WTC11 (cell line): ENCODE data around the gene NCKAP5. TPM values are rescaled to one million over a fixed set of nuclear protein-coding genes. Genes with fewer than 3 reads are reported as not detected.

Source experiments
- ATAC-seq: fragments of 200-7000 bp; cut with Tn5 transposase; 2 replicates; pipeline ENCODE4 v1.10.0; 2021; ENCODE audit warnings: mild to moderate bottlenecking, moderate library complexity
- CTCF ChIA-PET: fragments of 300-600 bp; sonication (Branson Sonifier 250); formaldehyde crosslinking; loops from one replicate; lab custom pipeline; 2021; ENCODE audit warnings: antibody characterized with exemption; lab: Charles Lee
- POLR2A ChIA-PET: fragments of 350-600 bp; sonication (Branson Sonifier 250); formaldehyde crosslinking; loops from one replicate; lab custom pipeline; 2021; ENCODE audit warnings: antibody characterized with exemption; lab: Charles Lee
- DNase-seq: peaks from one replicate; pipeline ENCODE4 v3.0.0; 2021; ENCODE audit warnings: low spot score
- H3K27ac Mint-ChIP-seq: 2 replicates; pipeline ENCODE4 v1.8.0; 2021; ENCODE audit warnings: mixed read lengths
- H3K27me3 Mint-ChIP-seq: 2 replicates; pipeline ENCODE4 v1.8.0; 2021; ENCODE audit warnings: low read depth, mild to moderate bottlenecking, moderate library complexity, mixed read lengths
- H3K36me3 Mint-ChIP-seq: 2 replicates; pipeline ENCODE4 v1.8.0; 2021; ENCODE audit warnings: mixed read lengths
- H3K4me1 Mint-ChIP-seq: 2 replicates; pipeline ENCODE4 v1.8.0; 2022; ENCODE audit warnings: mixed read lengths
- H3K4me3 Mint-ChIP-seq: 2 replicates; pipeline ENCODE4 v1.8.0; 2021; ENCODE audit warnings: mild to moderate bottlenecking, moderate library complexity, mixed read lengths
- H3K9me3 Mint-ChIP-seq: 2 replicates; pipeline ENCODE4 v1.8.0; 2021; ENCODE audit warnings: mixed read lengths
- ATF2 ChIP-seq: sonication (generic); formaldehyde crosslinking; IDR thresholded peaks from 2 replicates; pipeline ENCODE4 v1.8.1; 2022; ENCODE audit warnings: low read depth, missing genetic modification reagents, borderline replicate concordance
- CREB1 ChIP-seq: sonication (generic); formaldehyde crosslinking; IDR thresholded peaks from 2 replicates; pipeline ENCODE4 v1.8.0; 2023; ENCODE audit warnings: mild to moderate bottlenecking, missing genetic modification reagents
- EMX1 ChIP-seq: fragments of 250-450 bp; sonication (Bioruptor Pico); IDR thresholded peaks from 2 replicates; pipeline ENCODE4 v1.8.0; 2021; ENCODE audit warnings: mild to moderate bottlenecking
- ESRRA ChIP-seq: sonication (generic); formaldehyde crosslinking; IDR thresholded peaks from 2 replicates; pipeline ENCODE4 v1.8.1; 2022; ENCODE audit warnings: mild to moderate bottlenecking, missing genetic modification reagents, borderline replicate concordance
- FOXP4 ChIP-seq: sonication (generic); formaldehyde crosslinking; IDR thresholded peaks from 2 replicates; pipeline ENCODE4 v1.8.0; 2022; ENCODE audit warnings: mild to moderate bottlenecking, missing genetic modification reagents
- IRF1 ChIP-seq: sonication (generic); formaldehyde crosslinking; IDR thresholded peaks from 2 replicates; pipeline ENCODE4 v1.8.0; 2023; ENCODE audit warnings: missing genetic modification reagents
- IRF2 ChIP-seq: sonication (generic); formaldehyde crosslinking; IDR thresholded peaks from 2 replicates; pipeline ENCODE4 v1.8.0; 2022; ENCODE audit warnings: low read depth, missing genetic modification reagents, borderline replicate concordance
- MXD4 ChIP-seq: fragments of 250-450 bp; sonication (Bioruptor Pico); IDR thresholded peaks from 2 replicates; pipeline ENCODE4 v1.8.0; 2021; ENCODE audit warnings: mild to moderate bottlenecking, moderate library complexity, borderline replicate concordance
- ZBTB43 ChIP-seq: sonication (generic); formaldehyde crosslinking; IDR thresholded peaks from 2 replicates; pipeline ENCODE4 v1.8.1; 2023; ENCODE audit warnings: mild to moderate bottlenecking, missing genetic modification reagents
- ZNF396 ChIP-seq: fragments of 250-450 bp; sonication (Bioruptor Pico); IDR thresholded peaks from 2 replicates; pipeline ENCODE4 v1.8.0; 2021; ENCODE audit warnings: mild to moderate bottlenecking, moderate library complexity, borderline replicate concordance
- ZNF512 ChIP-seq: sonication (generic); formaldehyde crosslinking; IDR thresholded peaks from 2 replicates; pipeline ENCODE4 v1.8.1; 2022; ENCODE audit warnings: missing genetic modification reagents, borderline replicate concordance
- ZNF532 ChIP-seq: fragments of 250-450 bp; sonication (Bioruptor Pico); IDR thresholded peaks from 2 replicates; pipeline ENCODE4 v1.9.0; 2021; ENCODE audit warnings: mild to moderate bottlenecking, borderline replicate concordance
- total RNA-seq: library from RNA; stranded (reverse); gene quantifications from 3 replicates; pipeline ENCODE4 v1.2.3, GENCODE V29; 2021

NCKAP5 gene
- total RNA-seq, 1 experiment from 2014 or later, result 0.55 TPM

- no peak for TF ChIP-seq ZNF532
- TF ChIP-seq ATF2 (CRISPR knock-in tag), result no peak
- TF ChIP-seq ZNF396, result no peak
- no peak for TF ChIP-seq ZBTB43 (CRISPR knock-in tag)
- TF ChIP-seq FOXP4, result no peak
- TF ChIP-seq IRF1 (CRISPR knock-in tag), result no peak
- no peak for TF ChIP-seq CREB1 (CRISPR knock-in tag)
- TF ChIP-seq EMX1 (CRISPR knock-in tag), result no peak
- TF ChIP-seq, all 79 proteins: peak for 0
These were observed 271.9 kb downstream of the NCKAP5 start (continued) for GRCh38 chr2:133296401-133296800.

GRCh38 chr2:133293544-133294353 is 274.5 kb downstream of the NCKAP5 start:
- no peak overlapping the region for H3K27ac Mint-ChIP-seq
- ATAC-seq, result no peak
- H3K4me1 Mint-ChIP-seq, result no peaks in the 10 kb centered on the region
- ChIA-PET CTCF (no interaction called here), POLR2A (no interaction called here)
- H3K36me3 Mint-ChIP-seq, result no peaks in the 10 kb centered on the region
- no peak overlapping the region for H3K4me3 Mint-ChIP-seq
- DNase-seq, result no peak
- no peaks in the 10 kb centered on the region for H3K27me3 Mint-ChIP-seq
- TF ChIP-seq ESRRA (CRISPR knock-in tag) (no peak), IRF2 (CRISPR knock-in tag) (no peak), MXD4 (CRISPR knock-in tag) (no peak)
- no peaks in the 10 kb centered on the region for H3K9me3 Mint-ChIP-seq

GRCh38 chr2:133292259-133292658 is 276.0 kb downstream of the NCKAP5 start:
- Mint-ChIP-seq H3K9me3 (no peaks in the 10 kb centered on the region), H3K27me3 (no peaks in the 10 kb centered on the region), H3K27ac (no peak overlapping the region), H3K4me1 (no peaks in the 10 kb centered on the region), H3K4me3 (no peak overlapping the region), H3K36me3 (no peaks in the 10 kb centered on the region)
- POLR2A ChIA-PET, result no interaction called here
- CTCF ChIA-PET, result no interaction called here
- DNase-seq (no peak), ATAC-seq (no peak)
- TF ChIP-seq ZNF512 (CRISPR knock-in tag) (no peak), CREB1 (CRISPR knock-in tag) (no peak), ESRRA (CRISPR knock-in tag) (no peak)
